Measurements from ENCODE around the gene TAF1D. TPM values are rescaled to one million over a fixed set of nuclear protein-coding genes. Genes with fewer than 3 reads are reported as not detected.

The TAF1D gene, protein sequence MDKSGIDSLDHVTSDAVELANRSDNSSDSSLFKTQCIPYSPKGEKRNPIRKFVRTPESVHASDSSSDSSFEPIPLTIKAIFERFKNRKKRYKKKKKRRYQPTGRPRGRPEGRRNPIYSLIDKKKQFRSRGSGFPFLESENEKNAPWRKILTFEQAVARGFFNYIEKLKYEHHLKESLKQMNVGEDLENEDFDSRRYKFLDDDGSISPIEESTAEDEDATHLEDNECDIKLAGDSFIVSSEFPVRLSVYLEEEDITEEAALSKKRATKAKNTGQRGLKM
- total RNA-seq = 113 TPM

DNA sequence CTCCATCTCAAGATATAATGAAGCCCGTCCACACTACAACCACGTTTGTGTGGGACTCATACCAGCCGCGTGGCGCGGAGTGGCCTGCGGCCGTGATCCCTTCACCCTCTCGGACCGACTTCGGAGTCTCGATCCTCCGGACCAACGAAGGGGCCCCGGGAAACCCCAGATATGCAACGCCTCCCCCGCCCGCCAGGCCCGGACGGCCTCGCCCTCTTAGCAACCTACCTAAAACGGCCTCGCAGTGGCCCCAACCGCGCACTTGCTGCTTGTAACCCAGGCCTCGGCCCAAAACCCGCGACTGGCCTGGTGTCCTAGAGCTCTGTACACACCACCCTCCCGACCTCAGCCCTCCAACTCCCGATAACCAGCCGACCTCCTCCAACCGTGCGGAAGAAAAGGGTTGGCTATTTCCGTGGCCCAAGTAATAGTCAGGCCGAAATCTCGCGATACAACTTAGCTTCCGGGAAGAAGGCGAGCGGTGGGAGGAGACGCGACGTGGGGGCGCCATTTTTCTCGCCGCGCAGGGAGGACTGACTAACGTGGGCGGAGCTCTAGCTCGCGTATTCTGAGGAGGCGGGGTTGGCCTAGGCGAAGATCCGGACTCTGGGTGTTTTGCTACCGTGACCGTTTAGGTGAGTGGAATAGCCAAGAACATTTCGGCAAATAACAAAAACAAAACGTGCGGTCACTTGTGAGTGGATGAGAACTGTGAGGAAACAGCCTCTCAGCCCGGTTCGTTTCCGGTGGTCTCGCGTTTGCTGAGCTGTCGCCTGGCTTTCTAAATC lies at the start of gene TAF1D, which contains the start of gene C11orf54:
Gene TAF1D (minus strand): TSS at position 402 of the 788 bp plus-strand sequence. CDS start 2,191 bp downstream, outside the sequence.
Gene C11orf54 (plus strand): TSS at position 579 of the 788 bp plus-strand sequence. CDS start 5,722 bp downstream, outside the sequence.

DNA sequence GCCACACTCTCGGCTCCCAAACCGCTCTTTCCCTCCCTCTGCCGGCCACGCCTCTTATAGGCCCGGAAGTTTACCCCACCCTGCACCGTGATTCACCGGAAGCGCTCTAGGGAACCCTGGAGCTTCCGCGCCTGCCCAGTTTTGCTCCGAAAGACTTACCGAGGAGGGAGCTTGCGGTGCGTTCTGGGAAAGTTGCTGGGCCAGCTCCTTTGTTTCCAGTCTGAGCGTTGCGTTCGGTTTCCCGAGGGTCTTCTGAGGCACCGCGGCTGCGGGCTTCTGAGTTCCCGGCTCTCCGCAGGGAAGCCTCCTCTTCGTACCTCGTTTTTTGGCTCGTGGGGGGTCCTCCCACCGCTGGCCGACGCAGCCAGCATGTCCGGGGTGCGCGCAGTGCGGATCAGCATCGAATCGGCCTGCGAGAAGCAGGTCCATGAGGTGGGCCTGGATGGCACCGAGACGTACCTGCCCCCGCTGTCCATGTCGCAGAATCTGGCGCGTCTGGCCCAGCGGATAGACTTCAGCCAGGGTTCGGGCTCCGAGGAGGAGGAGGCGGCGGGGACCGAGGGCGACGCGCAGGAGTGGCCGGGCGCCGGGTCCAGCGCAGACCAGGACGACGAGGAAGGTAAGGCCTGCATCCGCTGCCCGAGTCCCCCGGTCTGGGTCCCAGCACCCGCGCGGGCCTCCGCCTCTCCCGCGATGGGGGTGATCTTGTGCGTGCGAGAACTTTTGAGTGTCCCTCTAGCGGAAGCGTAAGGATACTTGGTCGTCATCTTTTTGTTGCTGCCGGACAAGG lies 43.0 kb upstream of the TAF1D start, which contains the start of gene MED17:
Gene MED17 (plus strand): TSS at position 138 of the 790 bp plus-strand sequence. CDS start 232 bp downstream, at position 370.

Small RNAs within 50 kb of the gene (small RNA-seq; reads per million reads assigned to genes)
- gene RF00019 (ENCODE audit: low replicate concordance) (not detected), gene RF00493 (ENCODE audit: low replicate concordance) (45.7 reads per million, percentile 97 among the genes with 10 or more reads in this experiment), gene SCARNA9 (ENCODE audit: low replicate concordance) (not detected), gene SNORA1 (ENCODE audit: low replicate concordance) (not detected), gene SNORA18 (ENCODE audit: low replicate concordance) (not detected), gene SNORA25 (ENCODE audit: low replicate concordance) (not detected), gene SNORA32 (ENCODE audit: low replicate concordance) (not detected), gene SNORA40 (ENCODE audit: low replicate concordance) (not detected), gene SNORA8 (ENCODE audit: low replicate concordance) (not detected), gene SNORD5 (ENCODE audit: low replicate concordance) (not detected), gene SNORD6 (ENCODE audit: low replicate concordance) (1,204 reads per million, percentile 99 among the genes with 10 or more reads in this experiment)

Other genes starting within 250 kb of the TAF1D start
- gene SMCO4, start 198.1 kb downstream of the TAF1D start, total RNA-seq = 12.8 TPM
- gene CEP295, start 79.8 kb downstream of the TAF1D start, total RNA-seq = 20.0 TPM
- gene C11orf54, start 177 bp upstream of the TAF1D start, total RNA-seq = 67.7 TPM
- 38.4 TPM for gene MED17, start 42.8 kb upstream of the TAF1D start, total RNA-seq
- gene VSTM5, start 109.1 kb upstream of the TAF1D start, total RNA-seq = 1.9 TPM

Data from metanephros (tissue), 2 donors.